ENCODE results near the gene KCNMA1. TPM values are rescaled to one million over a fixed set of nuclear protein-coding genes. Genes with fewer than 3 reads are reported as not detected.

The KCNMA1 gene
- total RNA-seq, 1 experiment from 2014 or later = 0.45 TPM

DNA sequence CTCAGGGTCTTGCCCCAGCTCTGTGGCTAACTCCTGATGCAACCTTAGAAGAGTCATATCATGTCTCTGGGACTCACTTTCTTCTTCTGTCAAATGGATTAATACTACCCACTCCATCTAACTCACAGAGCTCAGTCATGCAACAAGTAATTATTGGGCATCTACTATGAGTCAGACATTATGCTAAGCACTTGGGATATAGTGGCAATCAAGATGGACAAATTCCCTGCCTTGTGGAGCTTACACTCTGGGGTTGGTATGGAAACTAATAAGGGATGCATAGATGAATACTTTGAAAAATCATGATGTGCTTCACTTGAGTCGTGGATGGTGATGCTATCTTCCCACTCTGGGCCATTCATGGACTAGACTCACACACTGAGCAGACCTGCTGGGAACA is 88.9 kb downstream of the KCNMA1 start:
- DNase-seq = no peak
- H3K36me3 Mint-ChIP-seq (ENCODE audit: insufficient read depth, unreplicated experiment) = no peaks in the 10 kb centered on the region
- no peak overlapping the region for H3K4me3 Mint-ChIP-seq (ENCODE audit: low read depth, unreplicated experiment)
- H3K27ac Mint-ChIP-seq (ENCODE audit: unreplicated experiment) = no peak overlapping the region
- intact Hi-C loops (cut with micrococcal nuclease; ENCODE audit: unreplicated experiment) = no loop called here
- H3K9me3 Mint-ChIP-seq (ENCODE audit: low read depth, unreplicated experiment) = no peaks in the 10 kb centered on the region
- no TSS peak for BruUV-seq (replicated peaks)
- TF ChIP-seq, protein P1, sequence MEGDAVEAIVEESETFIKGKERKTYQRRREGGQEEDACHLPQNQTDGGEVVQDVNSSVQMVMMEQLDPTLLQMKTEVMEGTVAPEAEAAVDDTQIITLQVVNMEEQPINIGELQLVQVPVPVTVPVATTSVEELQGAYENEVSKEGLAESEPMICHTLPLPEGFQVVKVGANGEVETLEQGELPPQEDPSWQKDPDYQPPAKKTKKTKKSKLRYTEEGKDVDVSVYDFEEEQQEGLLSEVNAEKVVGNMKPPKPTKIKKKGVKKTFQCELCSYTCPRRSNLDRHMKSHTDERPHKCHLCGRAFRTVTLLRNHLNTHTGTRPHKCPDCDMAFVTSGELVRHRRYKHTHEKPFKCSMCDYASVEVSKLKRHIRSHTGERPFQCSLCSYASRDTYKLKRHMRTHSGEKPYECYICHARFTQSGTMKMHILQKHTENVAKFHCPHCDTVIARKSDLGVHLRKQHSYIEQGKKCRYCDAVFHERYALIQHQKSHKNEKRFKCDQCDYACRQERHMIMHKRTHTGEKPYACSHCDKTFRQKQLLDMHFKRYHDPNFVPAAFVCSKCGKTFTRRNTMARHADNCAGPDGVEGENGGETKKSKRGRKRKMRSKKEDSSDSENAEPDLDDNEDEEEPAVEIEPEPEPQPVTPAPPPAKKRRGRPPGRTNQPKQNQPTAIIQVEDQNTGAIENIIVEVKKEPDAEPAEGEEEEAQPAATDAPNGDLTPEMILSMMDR (IDR thresholded peaks at IDR 0.05; ENCODE audit: unreplicated experiment) = no peak
- no peaks in the 10 kb centered on the region for H3K4me1 Mint-ChIP-seq (ENCODE audit: low read depth, unreplicated experiment)
- CTCF ChIA-PET = no interaction called here
- H3K27me3 Mint-ChIP-seq (ENCODE audit: unreplicated experiment) = peaks cover 64% of the 10 kb centered on the region

DNA sequence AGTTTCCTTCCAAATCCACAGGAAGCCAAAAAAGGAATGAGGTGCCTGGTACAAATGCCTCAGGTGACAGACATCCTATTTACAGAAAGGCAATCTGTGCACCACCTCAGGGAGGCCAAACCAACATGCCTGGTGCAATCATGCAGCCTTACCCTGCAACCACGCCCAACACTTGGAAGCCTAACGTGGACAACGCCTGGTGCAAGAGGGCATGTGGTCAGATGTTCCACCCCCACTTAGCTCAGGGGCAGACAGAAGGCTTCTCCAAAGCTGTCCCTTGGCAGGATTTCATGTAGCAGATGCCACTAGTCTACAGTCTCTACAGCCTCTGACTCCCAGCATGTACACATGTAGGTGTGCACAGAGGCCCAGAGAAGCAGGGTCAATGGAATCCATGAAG is 89.5 kb downstream of the KCNMA1 start:
- no peak for DNase-seq
- no peaks in the 10 kb centered on the region for H3K9me3 Mint-ChIP-seq (ENCODE audit: low read depth, unreplicated experiment)
- H3K27ac Mint-ChIP-seq (ENCODE audit: unreplicated experiment) = no peak overlapping the region
- no peaks in the 10 kb centered on the region for H3K36me3 Mint-ChIP-seq (ENCODE audit: insufficient read depth, unreplicated experiment)
- BruUV-seq (replicated peaks) = no TSS peak
- H3K4me1 Mint-ChIP-seq (ENCODE audit: low read depth, unreplicated experiment) = no peaks in the 10 kb centered on the region
- intact Hi-C loops (cut with micrococcal nuclease; ENCODE audit: unreplicated experiment) = no loop called here
- peaks cover 69% of the 10 kb centered on the region for H3K27me3 Mint-ChIP-seq (ENCODE audit: unreplicated experiment)
- CTCF ChIA-PET = no interaction called here
- TF ChIP-seq, protein P1 (IDR thresholded peaks at IDR 0.05; ENCODE audit: unreplicated experiment) = no peak
- H3K4me3 Mint-ChIP-seq (ENCODE audit: low read depth, unreplicated experiment) = no peak overlapping the region

DNA sequence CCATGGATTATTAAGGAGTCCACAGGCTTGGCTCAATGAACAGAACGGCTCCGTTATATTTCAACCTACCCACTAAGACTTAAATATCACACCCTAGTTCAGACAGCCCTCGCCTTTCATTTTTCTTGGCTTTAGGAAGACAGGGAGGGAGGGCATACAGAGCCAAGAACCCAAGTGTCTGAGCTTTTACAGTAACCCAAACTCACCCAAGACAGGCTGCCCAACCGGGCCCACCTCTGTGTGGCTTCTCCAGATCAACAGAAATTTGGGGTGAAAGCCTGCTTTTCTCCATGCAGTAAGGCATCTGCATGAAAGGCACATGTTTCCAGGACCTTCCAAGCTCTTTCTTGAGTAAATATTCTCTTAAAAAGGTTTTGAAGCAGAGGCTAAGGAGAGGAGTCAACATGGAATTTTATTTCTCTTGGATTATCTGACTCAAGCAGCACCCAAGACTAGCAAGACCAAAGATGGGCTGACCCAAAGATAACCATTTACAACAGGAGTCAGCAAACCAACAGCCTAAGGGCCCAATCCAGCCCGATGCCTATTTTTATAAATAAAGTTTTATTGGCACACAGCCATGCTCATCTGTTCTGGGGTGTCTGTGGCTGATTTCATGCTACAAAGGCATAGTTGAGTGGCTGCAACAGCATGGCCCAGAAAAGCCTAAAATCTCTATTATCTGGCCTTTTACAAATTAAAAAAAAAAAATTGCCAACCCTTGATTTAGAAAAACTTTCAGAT is 90.1 kb downstream of the KCNMA1 start:
- H3K36me3 Mint-ChIP-seq (ENCODE audit: insufficient read depth, unreplicated experiment) = no peaks in the 10 kb centered on the region
- DNase-seq = no peak
- H3K9me3 Mint-ChIP-seq (ENCODE audit: low read depth, unreplicated experiment) = no peaks in the 10 kb centered on the region
- no peak overlapping the region for H3K4me3 Mint-ChIP-seq (ENCODE audit: low read depth, unreplicated experiment)
- no TSS peak for BruUV-seq (replicated peaks)
- H3K27me3 Mint-ChIP-seq (ENCODE audit: unreplicated experiment) = peaks cover 76% of the 10 kb centered on the region
- no peak overlapping the region for H3K27ac Mint-ChIP-seq (ENCODE audit: unreplicated experiment)
- TF ChIP-seq, protein P1 (IDR thresholded peaks at IDR 0.05; ENCODE audit: unreplicated experiment) = no peak
- no peaks in the 10 kb centered on the region for H3K4me1 Mint-ChIP-seq (ENCODE audit: low read depth, unreplicated experiment)
- CTCF ChIA-PET = no interaction called here
- intact Hi-C loops (cut with micrococcal nuclease; ENCODE audit: unreplicated experiment) = no loop called here

DNA sequence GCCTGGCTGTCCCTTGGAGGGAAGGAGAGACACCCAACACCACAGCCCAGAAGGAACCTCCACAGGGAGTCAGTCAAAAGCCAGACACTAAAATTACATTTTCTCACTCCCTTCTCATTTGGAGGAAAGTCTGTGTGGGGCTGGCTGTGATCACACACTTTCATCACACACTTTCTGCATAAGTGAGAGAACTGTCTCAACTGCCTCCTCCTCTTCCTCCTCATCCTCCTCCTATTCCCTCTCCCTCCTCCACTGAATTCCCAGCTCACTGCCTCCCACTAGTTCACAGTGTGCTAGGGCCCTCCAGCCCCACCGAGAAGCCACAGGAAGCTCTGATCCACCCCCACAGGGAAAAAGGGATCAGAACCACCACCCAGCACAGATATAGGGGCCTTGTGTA is 91.6 kb downstream of the KCNMA1 start:
- H3K9me3 Mint-ChIP-seq (ENCODE audit: low read depth, unreplicated experiment) = no peaks in the 10 kb centered on the region
- peaks cover 83% of the 10 kb centered on the region for H3K27me3 Mint-ChIP-seq (ENCODE audit: unreplicated experiment)
- H3K27ac Mint-ChIP-seq (ENCODE audit: unreplicated experiment) = no peak overlapping the region
- CTCF ChIA-PET = no interaction called here
- DNase-seq = no peak
- no peaks in the 10 kb centered on the region for H3K36me3 Mint-ChIP-seq (ENCODE audit: insufficient read depth, unreplicated experiment)
- no TSS peak for BruUV-seq (replicated peaks)
- TF ChIP-seq, protein P1 (IDR thresholded peaks at IDR 0.05; ENCODE audit: unreplicated experiment) = no peak
- H3K4me3 Mint-ChIP-seq (ENCODE audit: low read depth, unreplicated experiment) = no peak overlapping the region
- no peaks in the 10 kb centered on the region for H3K4me1 Mint-ChIP-seq (ENCODE audit: low read depth, unreplicated experiment)
- intact Hi-C loops (cut with micrococcal nuclease; ENCODE audit: unreplicated experiment) = no loop called here
